Osteoblast (primary cell): ENCODE data around the gene ZDHHC11. TPM values are rescaled to one million over a fixed set of nuclear protein-coding genes. Genes with fewer than 3 reads are reported as not detected.
"Not testable (repeated sequence)": the region's sequence is repeated elsewhere in the genome, so short reads cannot be mapped to it uniquely, and the experiment has no call there.

ENCODE experiments used
- DNase-seq: peaks from one replicate; pipeline ENCODE4 v3.0.0; 2011; ENCODE audit warnings: low spot score, mixed read lengths; ENCODE audit not compliant: insufficient read length; ENCODE audit errors: missing footprints
- H2AFZ ChIP-seq: 2 replicates; pipeline ENCODE4 v1.6.0; 2011; ENCODE audit warnings: mild to moderate bottlenecking, low read length
- H3K27ac ChIP-seq: 2 replicates; pipeline ENCODE4 v1.5.1; 2011; ENCODE audit warnings: mild to moderate bottlenecking, low read depth, low read length, moderate library complexity
- H3K27me3 ChIP-seq: 2 replicates; pipeline ENCODE4 v1.6.0; 2012; ENCODE audit warnings: mild to moderate bottlenecking, control low read depth, inconsistent platforms, low read length, moderate library complexity; ENCODE audit not compliant: insufficient read depth
- H3K36me3 ChIP-seq: 2 replicates; pipeline ENCODE4 v1.5.1; 2011; ENCODE audit warnings: mild to moderate bottlenecking, low read length, control low read depth, moderate library complexity; ENCODE audit not compliant: insufficient read depth
- H3K4me1 ChIP-seq: 2 replicates; pipeline ENCODE4 v1.5.1; 2011; ENCODE audit warnings: mild to moderate bottlenecking, low read length, control low read depth, moderate library complexity; ENCODE audit not compliant: insufficient read depth
- H3K4me2 ChIP-seq: 2 replicates; pipeline ENCODE4 v1.6.0; 2011; ENCODE audit warnings: mild to moderate bottlenecking, low read length; ENCODE audit not compliant: insufficient read depth
- H3K4me3 ChIP-seq: fragments of 200-600 bp; sonication (generic); 3 replicates; pipeline ENCODE4 v1.5.1; 2012; ENCODE audit warnings: mild to moderate bottlenecking, low read length, inconsistent platforms; ENCODE audit not compliant: insufficient read depth
- H3K79me2 ChIP-seq: 2 replicates; pipeline ENCODE4 v1.6.0; 2012; ENCODE audit warnings: mild to moderate bottlenecking, low read length, control low read depth, inconsistent platforms; ENCODE audit not compliant: insufficient read depth
- H3K9me3 ChIP-seq: 2 replicates; pipeline ENCODE4 v1.5.1; 2011; ENCODE audit warnings: low read depth, low read length, control low read depth
- H4K20me1 ChIP-seq: 2 replicates; pipeline ENCODE4 v1.6.0; 2012; ENCODE audit warnings: mild to moderate bottlenecking, low read length, control low read depth; ENCODE audit not compliant: insufficient read depth
- total RNA-seq: library from RNA; depleted of rRNA; stranded (reverse); fragments of >200 nt; gene quantifications from 2 replicates; pipeline ENCODE4 v1.2.3, GENCODE V29; 2012
- TF ChIP-seq, protein P1 (sequence below): IDR thresholded peaks from 2 replicates; pipeline ENCODE4 v1.5.1; 2011; ENCODE audit warnings: mild to moderate bottlenecking, low read depth, low read length, moderate library complexity; ENCODE audit errors: extremely low read depth

The ZDHHC11 gene
- total RNA-seq, 1 donor: 1.8 TPM

GRCh38 chr5:851553-851952, 767 bp upstream of the ZDHHC11 start:
- H3K27ac ChIP-seq: no peak overlapping the region
- H3K36me3 ChIP-seq: no peaks in the 10 kb centered on the region
- no peak for DNase-seq
- no peak overlapping the region for H3K4me3 ChIP-seq
- H3K4me2 ChIP-seq: no peak overlapping the region
- H3K9me3 ChIP-seq: no peaks in the 10 kb centered on the region
- no peak overlapping the region for H2AFZ ChIP-seq
- H4K20me1 ChIP-seq: no peaks in the 10 kb centered on the region
- no peaks in the 10 kb centered on the region for H3K79me2 ChIP-seq
- no peaks in the 10 kb centered on the region for H3K4me1 ChIP-seq
- TF ChIP-seq, protein P1, sequence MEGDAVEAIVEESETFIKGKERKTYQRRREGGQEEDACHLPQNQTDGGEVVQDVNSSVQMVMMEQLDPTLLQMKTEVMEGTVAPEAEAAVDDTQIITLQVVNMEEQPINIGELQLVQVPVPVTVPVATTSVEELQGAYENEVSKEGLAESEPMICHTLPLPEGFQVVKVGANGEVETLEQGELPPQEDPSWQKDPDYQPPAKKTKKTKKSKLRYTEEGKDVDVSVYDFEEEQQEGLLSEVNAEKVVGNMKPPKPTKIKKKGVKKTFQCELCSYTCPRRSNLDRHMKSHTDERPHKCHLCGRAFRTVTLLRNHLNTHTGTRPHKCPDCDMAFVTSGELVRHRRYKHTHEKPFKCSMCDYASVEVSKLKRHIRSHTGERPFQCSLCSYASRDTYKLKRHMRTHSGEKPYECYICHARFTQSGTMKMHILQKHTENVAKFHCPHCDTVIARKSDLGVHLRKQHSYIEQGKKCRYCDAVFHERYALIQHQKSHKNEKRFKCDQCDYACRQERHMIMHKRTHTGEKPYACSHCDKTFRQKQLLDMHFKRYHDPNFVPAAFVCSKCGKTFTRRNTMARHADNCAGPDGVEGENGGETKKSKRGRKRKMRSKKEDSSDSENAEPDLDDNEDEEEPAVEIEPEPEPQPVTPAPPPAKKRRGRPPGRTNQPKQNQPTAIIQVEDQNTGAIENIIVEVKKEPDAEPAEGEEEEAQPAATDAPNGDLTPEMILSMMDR: no peak
- peaks cover 5% of the 10 kb centered on the region for H3K27me3 ChIP-seq

GRCh38 chr5:851076-851475, 290 bp upstream of the ZDHHC11 start:
- DNase-seq: peak; percentile 73
- no peaks in the 10 kb centered on the region for H4K20me1 ChIP-seq

GRCh38 chr5:849651-850301, 1.0 kb downstream of the ZDHHC11 start:
- DNase-seq: peak; percentile 69
- H3K4me3 ChIP-seq: no peak overlapping the region
- H3K9me3 ChIP-seq: no peaks in the 10 kb centered on the region
- H3K4me2 ChIP-seq: no peak overlapping the region
- peaks cover 5% of the 10 kb centered on the region for H3K27me3 ChIP-seq
- TF ChIP-seq, protein P1: no peak
- H2AFZ ChIP-seq: no peak overlapping the region
- no peaks in the 10 kb centered on the region for H3K36me3 ChIP-seq
- no peaks in the 10 kb centered on the region for H3K79me2 ChIP-seq
- H3K4me1 ChIP-seq: no peaks in the 10 kb centered on the region
- H3K27ac ChIP-seq: no peak overlapping the region
- no peaks in the 10 kb centered on the region for H4K20me1 ChIP-seq

More at GRCh38 chr5:851076-851475, 290 bp upstream of the ZDHHC11 start:
- TF ChIP-seq, protein P1: no peak
- H3K27ac ChIP-seq: no peak overlapping the region
- no peak overlapping the region for H2AFZ ChIP-seq
- H3K36me3 ChIP-seq: no peaks in the 10 kb centered on the region
- no peaks in the 10 kb centered on the region for H3K4me1 ChIP-seq
- no peak overlapping the region for H3K4me2 ChIP-seq
- no peak overlapping the region for H3K4me3 ChIP-seq
- peaks cover 5% of the 10 kb centered on the region for H3K27me3 ChIP-seq
- H3K79me2 ChIP-seq: no peaks in the 10 kb centered on the region
- no peaks in the 10 kb centered on the region for H3K9me3 ChIP-seq

DNA sequence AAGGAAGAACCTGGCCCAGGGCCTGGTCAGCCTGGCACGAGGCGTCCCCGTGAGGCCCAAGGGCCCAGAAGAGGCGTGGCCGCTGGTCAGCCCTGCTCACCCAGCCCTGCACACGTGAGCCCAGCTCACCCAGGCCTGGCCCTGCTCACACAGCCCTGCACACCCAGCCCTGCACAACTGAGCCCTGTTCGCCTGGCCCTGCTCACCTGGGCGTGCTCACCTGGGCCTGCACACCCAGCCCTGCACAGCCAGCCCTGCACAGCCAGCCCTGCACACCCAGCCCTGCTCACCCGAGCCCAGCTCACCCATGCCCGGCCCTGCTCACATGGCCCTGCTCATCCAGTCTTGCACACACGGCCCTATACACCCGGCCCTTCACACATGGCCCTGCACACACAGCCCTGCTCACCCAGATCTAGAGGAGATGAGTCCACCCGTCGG, 2.1 kb downstream of the ZDHHC11 start:
- DNase-seq: peak; percentile 31
- Histone ChIP-seq H4K20me1 (no peaks in the 10 kb centered on the region), H3K4me2 (no peak overlapping the region), H3K4me1 (no peaks in the 10 kb centered on the region), H3K4me3 (no peak overlapping the region), H2AFZ (no peak overlapping the region), H3K27ac (no peak overlapping the region), H3K9me3 (no peaks in the 10 kb centered on the region), H3K79me2 (no peaks in the 10 kb centered on the region), H3K27me3 (peaks cover 5% of the 10 kb centered on the region), H3K36me3 (no peaks in the 10 kb centered on the region)
- TF ChIP-seq, protein P1: no peak

DNA sequence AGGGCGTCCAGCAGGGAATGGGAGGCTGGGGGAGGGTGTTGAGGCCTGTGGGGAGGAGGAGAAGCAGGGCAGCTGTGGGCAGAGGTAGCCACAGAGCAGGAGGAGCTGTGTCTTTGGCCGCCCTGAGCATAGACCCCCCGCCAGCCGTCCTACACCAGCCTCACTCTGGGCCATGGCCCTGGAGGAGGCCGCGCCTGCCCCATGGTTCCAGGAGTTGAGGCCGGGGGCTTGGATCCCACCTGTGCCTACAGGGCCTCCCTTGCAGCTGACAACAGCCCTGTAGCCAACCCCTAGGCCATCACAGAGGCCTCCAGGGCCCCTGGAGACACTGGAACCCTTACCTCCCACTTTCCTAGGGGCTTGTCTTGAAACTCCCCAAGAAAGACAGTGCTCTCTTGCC, 3.0 kb downstream of the ZDHHC11 start:
- not testable (repeated sequence) for H2AFZ ChIP-seq, H4K20me1 ChIP-seq, DNase-seq, H3K36me3 ChIP-seq, H3K27me3 ChIP-seq, H3K4me1 ChIP-seq, H3K4me2 ChIP-seq, H3K4me3 ChIP-seq, H3K79me2 ChIP-seq, H3K9me3 ChIP-seq, H3K27ac ChIP-seq

DNA sequence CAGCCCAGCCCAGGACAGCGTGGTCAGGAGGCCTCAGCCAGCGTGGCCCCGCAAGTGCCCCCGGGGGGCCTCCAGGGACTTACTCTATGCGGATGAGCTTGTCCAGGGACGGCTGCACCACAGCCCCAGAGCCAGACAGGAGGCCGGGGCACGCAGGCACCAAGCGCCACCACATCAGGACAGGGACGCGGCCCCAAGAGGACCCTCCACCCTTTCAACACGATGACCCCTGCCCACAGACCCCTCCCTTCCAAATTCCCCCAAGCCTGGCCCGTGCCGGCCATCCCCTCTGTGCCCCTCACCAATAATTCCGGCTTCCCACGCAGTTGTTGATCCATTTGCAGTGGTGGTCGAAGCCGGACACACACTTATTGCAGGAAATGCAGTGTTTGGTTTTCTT, 3.6 kb downstream of the ZDHHC11 start:
- not testable (repeated sequence) for H3K79me2 ChIP-seq, H3K4me2 ChIP-seq, H3K27ac ChIP-seq, H3K27me3 ChIP-seq, H2AFZ ChIP-seq, H3K36me3 ChIP-seq, H3K4me1 ChIP-seq, H4K20me1 ChIP-seq, H3K4me3 ChIP-seq, H3K9me3 ChIP-seq, DNase-seq
